GM12874 (cell line): ENCODE measurements around the gene ZNF821.
A peak's percentile ranks its signal among the peaks of the same experiment; 100 is the strongest.

Experiments
- TF ChIP-seq, protein P1 (sequence below): IDR thresholded peaks from 2 replicates; pipeline ENCODE4 v1.5.1; 2011; ENCODE audit warnings: low read depth, mild to moderate bottlenecking, control low read depth, low read length, moderate library complexity; ENCODE audit not compliant: insufficient read depth

Gene ZNF821

DNA sequence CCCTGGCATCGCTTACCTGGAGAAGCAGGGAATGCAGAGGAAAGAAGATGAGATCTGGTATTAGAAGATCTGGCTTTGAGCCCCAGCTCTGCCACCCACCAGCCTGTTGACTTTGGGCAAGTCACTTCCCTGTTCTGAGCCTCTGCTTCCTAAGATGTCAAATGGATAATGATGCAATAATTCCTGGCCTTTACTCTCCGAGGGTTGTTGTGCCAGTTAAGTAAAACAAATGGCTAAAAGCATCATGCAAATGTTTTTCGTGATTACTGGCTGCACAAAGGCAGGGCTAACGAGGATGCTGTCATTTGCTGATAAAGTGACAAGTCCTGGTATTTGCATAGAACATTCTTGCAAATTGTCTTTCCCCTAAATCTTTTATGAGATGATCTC lies 1.3 kb upstream of the ZNF821 start:
- TF ChIP-seq, protein P1, sequence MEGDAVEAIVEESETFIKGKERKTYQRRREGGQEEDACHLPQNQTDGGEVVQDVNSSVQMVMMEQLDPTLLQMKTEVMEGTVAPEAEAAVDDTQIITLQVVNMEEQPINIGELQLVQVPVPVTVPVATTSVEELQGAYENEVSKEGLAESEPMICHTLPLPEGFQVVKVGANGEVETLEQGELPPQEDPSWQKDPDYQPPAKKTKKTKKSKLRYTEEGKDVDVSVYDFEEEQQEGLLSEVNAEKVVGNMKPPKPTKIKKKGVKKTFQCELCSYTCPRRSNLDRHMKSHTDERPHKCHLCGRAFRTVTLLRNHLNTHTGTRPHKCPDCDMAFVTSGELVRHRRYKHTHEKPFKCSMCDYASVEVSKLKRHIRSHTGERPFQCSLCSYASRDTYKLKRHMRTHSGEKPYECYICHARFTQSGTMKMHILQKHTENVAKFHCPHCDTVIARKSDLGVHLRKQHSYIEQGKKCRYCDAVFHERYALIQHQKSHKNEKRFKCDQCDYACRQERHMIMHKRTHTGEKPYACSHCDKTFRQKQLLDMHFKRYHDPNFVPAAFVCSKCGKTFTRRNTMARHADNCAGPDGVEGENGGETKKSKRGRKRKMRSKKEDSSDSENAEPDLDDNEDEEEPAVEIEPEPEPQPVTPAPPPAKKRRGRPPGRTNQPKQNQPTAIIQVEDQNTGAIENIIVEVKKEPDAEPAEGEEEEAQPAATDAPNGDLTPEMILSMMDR = no peak

DNA sequence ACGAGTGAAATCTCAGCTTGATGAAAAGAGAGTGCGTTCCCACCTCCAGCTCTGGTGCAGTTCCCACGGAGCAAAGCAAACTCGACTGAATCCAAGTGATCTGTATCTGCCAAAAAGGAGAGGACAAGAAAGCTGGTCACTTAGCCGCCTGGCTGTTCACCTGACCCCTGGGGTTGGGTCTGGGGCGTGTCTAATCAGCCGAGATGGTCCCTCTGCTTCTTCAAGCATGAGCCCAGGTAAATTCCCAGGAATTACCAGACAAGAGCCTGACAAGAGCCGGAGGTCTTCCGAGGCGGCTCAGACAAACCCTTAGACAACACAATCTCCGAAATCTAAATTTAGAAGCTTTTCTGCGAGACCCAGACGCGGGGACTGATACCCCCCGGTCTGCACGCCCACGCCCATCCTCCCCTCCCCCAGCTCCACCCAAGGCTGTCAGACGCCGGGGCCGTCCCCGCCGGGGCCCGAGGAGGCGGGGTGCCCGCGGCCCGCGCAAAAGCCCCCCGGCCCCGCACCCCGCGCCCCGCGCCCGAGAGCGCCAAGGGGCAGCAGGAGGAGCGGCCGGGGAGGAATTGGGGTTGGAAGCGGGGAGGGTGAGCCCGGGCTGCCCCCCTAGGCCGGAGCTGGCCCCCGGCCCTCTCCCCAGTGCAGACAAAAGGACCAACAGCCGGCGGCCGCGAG lies 674 bp downstream of the ZNF821 start:
- TF ChIP-seq, protein P1 = peak; percentile 60; the same call in 1 of the 2 replicates

DNA sequence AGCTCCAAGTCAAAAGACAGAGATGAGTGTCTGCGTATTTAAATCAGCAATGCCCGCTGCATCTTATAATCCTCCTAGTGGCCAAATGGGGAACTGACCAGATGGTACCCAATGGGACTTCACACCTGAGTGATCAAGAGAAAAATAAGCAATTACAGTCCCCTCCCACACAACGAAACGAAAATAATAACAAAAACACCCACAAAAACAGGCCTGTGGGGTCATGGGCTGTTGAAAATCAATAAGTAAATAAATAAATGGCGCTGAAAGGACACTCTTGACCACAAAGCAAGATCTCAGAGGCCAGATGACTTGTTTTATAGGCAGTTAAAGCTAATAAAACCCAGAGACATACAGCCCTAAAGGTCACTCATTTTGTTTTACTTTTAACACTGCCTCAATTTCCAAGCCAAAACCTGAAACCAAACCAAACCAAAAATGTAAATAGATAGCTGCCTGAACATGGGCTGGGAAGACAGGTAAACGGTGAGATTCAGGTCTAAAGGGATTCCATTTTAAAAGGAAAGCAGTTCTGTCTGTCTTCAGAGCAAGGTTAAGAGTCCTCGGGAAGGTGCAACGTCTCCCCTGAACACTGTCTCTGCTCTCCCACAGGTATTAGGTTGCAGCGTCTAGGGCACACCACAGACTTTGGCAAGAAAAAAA lies 1.3 kb downstream of the ZNF821 start:
- TF ChIP-seq, protein P1 = peak; percentile 62; the same call in 1 of the 2 replicates

DNA sequence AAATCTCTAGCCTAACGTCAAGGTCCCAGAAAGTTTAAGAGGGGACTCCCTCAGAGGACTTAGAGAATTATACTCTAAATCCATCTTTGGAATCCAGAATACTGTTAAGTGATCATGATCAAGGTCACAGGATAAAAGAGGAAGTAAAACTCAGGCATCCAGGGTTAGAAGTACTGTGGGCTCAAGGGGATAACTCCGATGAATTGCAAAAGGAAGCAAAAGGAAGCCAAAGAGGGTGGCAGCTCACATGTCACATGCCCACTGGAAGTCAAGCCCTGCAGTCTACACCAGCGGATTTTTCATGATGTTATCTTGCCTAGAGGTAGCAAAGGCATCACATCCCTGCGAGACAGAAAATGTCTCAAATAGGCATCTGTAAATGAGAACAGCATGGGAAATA lies 3.8 kb downstream of the ZNF821 start:
- TF ChIP-seq, protein P1 = no peak

DNA sequence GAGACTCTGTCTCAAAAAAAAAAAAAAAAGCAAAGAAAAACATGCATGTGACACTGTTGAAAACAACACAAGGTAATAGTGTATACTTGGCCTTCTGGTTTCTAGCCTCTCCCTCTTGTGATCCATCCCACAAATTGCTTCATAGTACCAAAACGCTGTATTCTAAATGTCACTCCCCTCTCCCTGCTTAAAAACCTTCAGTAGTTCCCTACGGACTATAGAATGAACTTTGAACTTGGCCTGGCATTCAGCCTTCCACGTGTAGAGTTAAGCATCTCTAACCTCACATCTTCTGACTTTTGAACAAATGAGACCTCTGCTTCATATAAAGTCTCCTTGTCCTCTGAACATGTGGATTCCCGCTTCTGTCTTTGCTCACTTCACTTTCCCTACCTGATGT lies 5.1 kb downstream of the ZNF821 start:
- TF ChIP-seq, protein P1 = no peak

DNA sequence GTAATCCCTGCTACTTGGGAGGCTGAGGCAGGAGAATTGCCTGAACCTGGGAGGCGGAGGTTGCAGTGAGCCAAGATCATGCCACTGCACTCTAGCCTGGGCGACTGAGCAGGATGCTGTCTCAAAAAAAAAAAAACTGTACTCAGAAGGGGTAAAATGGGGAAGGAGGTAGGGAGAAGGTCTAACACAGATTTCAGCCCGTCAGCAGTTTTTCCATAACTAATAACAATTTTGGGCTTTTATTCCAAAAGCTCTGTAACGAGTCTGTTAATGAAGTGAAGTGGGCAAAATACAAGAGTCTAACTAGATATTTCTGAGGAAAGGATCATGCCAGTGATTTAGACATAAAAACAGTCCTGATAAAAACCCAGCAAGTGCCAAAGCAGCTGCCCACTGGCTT lies 10.8 kb downstream of the ZNF821 start:
- TF ChIP-seq, protein P1 = no peak

DNA sequence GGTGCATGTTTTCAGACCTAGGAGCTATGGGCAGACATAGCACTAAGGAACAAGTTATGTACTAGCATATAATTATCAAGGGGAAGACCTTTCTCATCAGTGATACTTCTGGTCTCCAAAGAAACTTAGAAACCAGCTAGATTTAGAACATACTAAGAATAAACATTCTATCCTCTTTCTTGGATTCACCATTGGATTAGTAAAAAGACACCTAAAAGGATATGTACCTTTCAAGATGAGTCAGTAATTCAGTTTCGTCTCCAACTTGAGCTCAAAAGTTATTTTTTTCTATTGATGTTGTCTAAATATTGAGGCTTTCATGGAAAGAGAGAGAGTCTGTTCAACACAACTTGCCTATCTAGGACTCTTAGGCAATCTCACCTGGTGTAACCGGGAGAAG lies 13.2 kb downstream of the ZNF821 start:
- TF ChIP-seq, protein P1 = no peak
